Mesenchymal stem cell (in vitro differentiated cells and primary cell): ENCODE results near the gene RNF144A.

Experiments used
- DNase-seq: peaks from one replicate; pipeline ENCODE4 v3.0.0-alpha.2; 2013
- H2AFZ ChIP-seq: one replicate; pipeline ENCODE4 v1.6.1; 2013; ENCODE audit warnings: low read depth, mild to moderate bottlenecking, control low read depth, inconsistent platforms, low read length, moderate library complexity
- H2AK5ac ChIP-seq: 2 replicates; pipeline ENCODE4 v1.6.1; 2013; ENCODE audit warnings: low read length, moderate library complexity, mild to moderate bottlenecking, inconsistent platforms; ENCODE audit not compliant: severe bottlenecking
- H2BK120ac ChIP-seq: one replicate; pipeline ENCODE4 v1.6.1; 2013; ENCODE audit warnings: low read depth, mild to moderate bottlenecking, inconsistent platforms, low read length, moderate library complexity
- H2BK12ac ChIP-seq, 2 experiments: one replicate each; pipeline ENCODE4 v1.6.1; 2013; ENCODE audit warnings: inconsistent platforms in 2 of 2, low read length in 2 of 2, mild to moderate bottlenecking in 2 of 2, moderate library complexity in 2 of 2, control low read depth in 1 of 2
- H2BK15ac ChIP-seq: one replicate; pipeline ENCODE4 v1.6.1; 2013; ENCODE audit warnings: mild to moderate bottlenecking, low read depth, inconsistent platforms; ENCODE audit not compliant: poor library complexity, severe bottlenecking
- H2BK5ac ChIP-seq: 2 replicates; pipeline ENCODE4 v1.6.1; 2013; ENCODE audit warnings: low read depth, mild to moderate bottlenecking, low read length, control low read depth, inconsistent platforms; ENCODE audit not compliant: poor library complexity, severe bottlenecking
- H3K14ac ChIP-seq, 2 experiments: one replicate each; pipeline ENCODE4 v1.6.1; 2013; ENCODE audit warnings: inconsistent platforms in 2 of 2, low read length in 2 of 2, control low read depth in 1 of 2, mild to moderate bottlenecking in 1 of 2, moderate library complexity in 1 of 2
- H3K18ac ChIP-seq, 2 experiments: one replicate each; pipeline ENCODE4 v1.6.1; 2013; ENCODE audit warnings: inconsistent platforms in 2 of 2, low read length in 2 of 2, control low read depth in 1 of 2, low read depth in 1 of 2, mild to moderate bottlenecking in 1 of 2
- H3K23ac ChIP-seq, 2 experiments: one replicate each; pipeline ENCODE4 v1.6.1; 2013; ENCODE audit warnings: inconsistent platforms in 2 of 2, low read length in 2 of 2, mild to moderate bottlenecking in 2 of 2, moderate library complexity in 2 of 2, control low read depth in 1 of 2
- H3K27ac ChIP-seq: 2 replicates; pipeline ENCODE4 v1.5.1; 2013; ENCODE audit warnings: mild to moderate bottlenecking, moderate library complexity, low read length, control low read depth, inconsistent platforms; ENCODE audit not compliant: poor library complexity, severe bottlenecking
- H3K27me3 ChIP-seq, 2 experiments: 2 replicates each; pipeline versions ENCODE4 v1.6.1 to v1.7.0; 2013; ENCODE audit warnings: low read length in 2 of 2, mild to moderate bottlenecking in 2 of 2, moderate library complexity in 2 of 2, control low read depth in 1 of 2, inconsistent platforms in 1 of 2; ENCODE audit not compliant: control insufficient read depth in 1 of 2, insufficient read depth in 1 of 2
- H3K36me3 ChIP-seq, 2 experiments: 2 replicates each; pipeline versions ENCODE4 v1.6.1 to v1.7.0; 2013; ENCODE audit warnings: low read length in 2 of 2, control low read depth in 1 of 2, inconsistent platforms in 1 of 2, low read depth in 1 of 2, mild to moderate bottlenecking in 1 of 2; ENCODE audit not compliant: insufficient read depth in 2 of 2, control insufficient read depth in 1 of 2
- H3K4ac ChIP-seq, 2 experiments: one replicate each; pipeline ENCODE4 v1.6.1; 2013; ENCODE audit warnings: inconsistent platforms in 2 of 2, low read length in 2 of 2, mild to moderate bottlenecking in 2 of 2, moderate library complexity in 2 of 2, control low read depth in 1 of 2, low read depth in 1 of 2
- H3K4me1 ChIP-seq: 2 replicates; pipeline ENCODE4 v1.6.1; 2013; ENCODE audit warnings: low read depth, low read length, control low read depth; ENCODE audit not compliant: control insufficient read depth, insufficient read depth
- H3K4me2 ChIP-seq: 2 replicates; pipeline ENCODE4 v1.6.1; 2013; ENCODE audit warnings: low read length, mild to moderate bottlenecking, inconsistent platforms; ENCODE audit not compliant: poor library complexity, severe bottlenecking
- H3K4me3 ChIP-seq, 2 experiments: 2 replicates each; pipeline versions ENCODE4 v1.5.1 to v1.7.0; 2013; ENCODE audit warnings: low read length in 2 of 2, mild to moderate bottlenecking in 2 of 2, control low read depth in 1 of 2, low read depth in 1 of 2; ENCODE audit not compliant: insufficient read depth in 1 of 2
- H3K79me1 ChIP-seq: replicated peaks from 2 replicates; pipeline ENCODE4 v1.6.1; 2013; ENCODE audit warnings: mild to moderate bottlenecking, control low read depth, low read length, inconsistent platforms; ENCODE audit not compliant: poor library complexity, severe bottlenecking
- H3K9ac ChIP-seq: 2 replicates; pipeline ENCODE4 v1.7.0; 2013; ENCODE audit warnings: mild to moderate bottlenecking, low read length, moderate library complexity
- H3K9me3 ChIP-seq: 2 replicates; pipeline ENCODE4 v1.7.0; 2013; ENCODE audit warnings: mild to moderate bottlenecking, low read length; ENCODE audit not compliant: control insufficient read depth
- H4K8ac ChIP-seq: one replicate; pipeline ENCODE4 v1.6.1; 2013; ENCODE audit warnings: inconsistent platforms, mild to moderate bottlenecking, low read length, moderate library complexity
- H4K91ac ChIP-seq: one replicate; pipeline ENCODE4 v1.6.1; 2013; ENCODE audit warnings: mild to moderate bottlenecking, low read length, inconsistent platforms
- WGBS: methylation state at CpG from one replicate; pipeline ENCODE4 v1.1.7; 2013; ENCODE audit warnings: mixed read lengths; 5-methylcytosine and 5-hydroxymethylcytosine counted together

Gene RNF144A

DNA sequence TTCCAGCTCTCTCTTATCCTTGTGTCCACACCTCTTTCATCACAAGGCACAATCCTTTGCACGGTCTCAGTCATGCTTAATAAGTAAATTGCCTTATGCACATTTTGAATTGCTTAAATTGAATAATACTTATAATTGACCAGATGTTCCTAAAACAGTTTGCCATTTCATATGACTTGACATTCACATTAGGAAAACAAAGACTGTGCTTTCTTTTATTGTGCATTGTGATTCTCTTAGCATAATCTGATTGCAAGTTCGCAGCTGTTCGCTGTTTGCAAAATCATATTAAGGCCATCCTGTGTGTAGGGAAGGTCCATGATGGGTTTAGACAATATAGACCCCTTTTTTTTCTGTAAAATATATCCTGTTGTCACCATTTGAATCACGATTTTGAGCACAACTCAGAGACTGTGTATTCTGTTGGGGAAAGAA lies 75.6 kb downstream of the RNF144A start:
- no peak overlapping the region for H4K8ac ChIP-seq
- H3K4me2 ChIP-seq, result no peak overlapping the region
- H3K4ac ChIP-seq, result no peak overlapping the region
- DNase-seq, result no peak
- H3K27me3 ChIP-seq, result no peaks in the 10 kb centered on the region
- 84% methylated on average over 4 of the region's 4 CpGs for WGBS
- H2BK12ac ChIP-seq, result no peak overlapping the region
- H3K18ac ChIP-seq, result peak overlapping the region in 1 of 2 experiments; percentile 67
- no peaks in the 10 kb centered on the region for H3K79me1 ChIP-seq
- no peak overlapping the region for H2AK5ac ChIP-seq
- no peak overlapping the region for H2BK5ac ChIP-seq
- H3K36me3 ChIP-seq, result peaks cover 0 to 9% of the 10 kb centered on the region in 2 experiments
- no peak overlapping the region for H2BK120ac ChIP-seq
- H2AFZ ChIP-seq, result no peak overlapping the region
- no peak overlapping the region for H3K14ac ChIP-seq
- H3K4me1 ChIP-seq, result no peaks in the 10 kb centered on the region
- no peak overlapping the region for H3K9ac ChIP-seq
- no peak overlapping the region for H3K23ac ChIP-seq
- H4K91ac ChIP-seq, result peak overlapping the region; percentile 86
- no peak overlapping the region for H3K4me3 ChIP-seq
- peaks cover 4% of the 10 kb centered on the region for H3K9me3 ChIP-seq
- no peak overlapping the region for H2BK15ac ChIP-seq
- H3K27ac ChIP-seq, result no peak overlapping the region

DNA sequence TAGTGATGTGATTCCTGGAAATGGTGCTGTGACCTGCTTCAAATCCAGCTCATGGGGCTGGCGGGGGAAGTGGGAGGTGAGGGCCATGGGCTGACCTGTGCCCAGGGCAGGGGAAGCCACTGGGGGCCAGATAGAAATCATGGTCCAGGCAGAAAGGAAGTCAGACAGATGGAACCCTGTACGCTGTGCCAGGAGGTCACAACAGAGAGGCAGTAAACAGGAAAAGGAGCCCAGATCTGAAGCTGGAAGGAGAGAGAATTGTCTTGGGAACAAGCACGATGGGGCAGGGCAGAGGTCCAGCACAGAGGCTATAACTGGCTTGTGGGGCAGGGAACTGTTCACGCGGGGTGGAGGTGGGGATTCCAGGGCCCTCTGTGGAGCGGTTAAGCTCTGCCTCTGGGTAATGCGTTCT lies 76.0 kb downstream of the RNF144A start:
- H3K36me3 ChIP-seq, result peaks cover 0 to 9% of the 10 kb centered on the region in 2 experiments
- H3K23ac ChIP-seq, result peak overlapping the region in 1 of 2 experiments; percentile 34
- H2AK5ac ChIP-seq, result no peak overlapping the region
- DNase-seq, result no peak
- peak overlapping the region in 1 of 2 experiments; percentile 21 for H2BK12ac ChIP-seq
- H2BK5ac ChIP-seq, result no peak overlapping the region
- H2BK15ac ChIP-seq, result no peak overlapping the region
- H4K8ac ChIP-seq, result peak overlapping the region; percentile 80
- no peak overlapping the region for H3K14ac ChIP-seq
- no peaks in the 10 kb centered on the region for H3K27me3 ChIP-seq
- H3K9ac ChIP-seq, result peak overlapping the region; percentile 7
- H2BK120ac ChIP-seq, result no peak overlapping the region
- H3K27ac ChIP-seq, result no peak overlapping the region
- H2AFZ ChIP-seq, result no peak overlapping the region
- peak overlapping the region in 1 of 2 experiments; percentile 2 for H3K4me3 ChIP-seq
- no peaks in the 10 kb centered on the region for H3K4me1 ChIP-seq
- peak overlapping the region; percentile 21 to 40 for H3K4ac ChIP-seq
- peak overlapping the region; percentile 86 for H4K91ac ChIP-seq
- 46% methylated on average over 6 of the region's 7 CpGs for WGBS
- H3K79me1 ChIP-seq, result no peaks in the 10 kb centered on the region
- no peak overlapping the region for H3K4me2 ChIP-seq
- peaks cover 4% of the 10 kb centered on the region for H3K9me3 ChIP-seq
- peak overlapping the region; percentile 29 to 67 for H3K18ac ChIP-seq

DNA sequence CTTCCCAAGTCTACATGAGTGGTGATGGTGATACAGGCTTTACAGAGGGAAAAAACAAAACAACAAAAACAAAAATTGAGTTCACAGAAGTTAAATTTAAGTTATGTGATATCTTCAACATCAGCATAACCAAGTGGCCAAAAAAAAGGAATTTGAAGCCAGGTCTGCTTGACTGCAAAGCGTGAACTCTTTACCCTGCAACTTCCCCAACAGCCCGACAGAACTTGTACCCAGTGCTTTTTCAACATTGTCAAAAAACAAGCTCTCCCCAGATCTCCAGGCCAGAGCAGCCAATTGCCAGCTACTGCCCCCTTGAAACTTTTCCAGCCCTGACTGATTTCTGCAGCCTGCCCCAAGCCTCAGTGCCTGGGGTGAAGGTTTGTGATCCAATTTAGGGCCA lies 76.7 kb downstream of the RNF144A start:
- Histone ChIP-seq H2BK12ac (no peak overlapping the region), H4K8ac (no peak overlapping the region), H2AFZ (no peak overlapping the region), H3K36me3 (peaks cover 0 to 9% of the 10 kb centered on the region in 2 experiments), H3K9me3 (peaks cover 4% of the 10 kb centered on the region), H3K4me1 (no peaks in the 10 kb centered on the region), H3K9ac (no peak overlapping the region), H2AK5ac (no peak overlapping the region), H2BK15ac (no peak overlapping the region), H3K23ac (no peak overlapping the region), H3K27me3 (no peaks in the 10 kb centered on the region), H3K14ac (no peak overlapping the region), H3K79me1 (no peaks in the 10 kb centered on the region), H3K4me3 (no peak overlapping the region), H3K18ac (no peak overlapping the region), H4K91ac (no peak overlapping the region), H3K4me2 (no peak overlapping the region), H2BK5ac (no peak overlapping the region), H3K27ac (no peak overlapping the region), H2BK120ac (no peak overlapping the region), H3K4ac (no peak overlapping the region)
- 87% methylated on average over 2 of the region's 2 CpGs for WGBS
- no peak for DNase-seq

DNA sequence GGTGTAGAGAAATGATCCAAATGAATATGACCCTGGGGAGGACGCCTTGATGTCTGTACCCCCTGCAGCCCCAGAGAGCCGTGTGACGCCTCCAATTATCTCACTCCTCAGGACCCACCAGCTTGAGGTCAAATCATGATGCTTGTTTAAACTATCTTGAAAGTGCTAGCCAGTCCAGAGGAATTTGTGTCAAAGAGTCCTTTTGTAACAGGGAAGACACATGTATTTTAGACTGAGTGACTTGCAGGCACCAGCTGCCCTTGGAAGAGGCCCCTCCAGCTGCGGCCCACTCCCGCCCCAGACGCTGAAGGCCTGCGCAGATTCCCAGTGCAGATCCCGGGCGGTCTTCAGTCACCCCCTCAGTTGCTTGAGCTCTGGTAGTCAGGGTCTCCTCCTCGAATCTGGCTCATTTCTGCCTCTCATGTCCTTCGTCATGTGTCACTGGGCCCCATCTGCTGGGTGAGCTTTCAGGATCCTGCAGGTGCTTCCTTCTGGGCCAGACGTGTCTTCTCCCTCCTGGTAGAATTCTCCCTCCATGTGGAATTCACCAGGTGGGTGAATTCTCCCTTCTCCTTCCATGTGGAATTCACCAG lies 77.4 kb downstream of the RNF144A start:
- H3K18ac ChIP-seq, result peak overlapping the region in 1 of 2 experiments; percentile 30
- no peak overlapping the region for H2BK12ac ChIP-seq
- no peaks in the 10 kb centered on the region for H3K79me1 ChIP-seq
- DNase-seq, result no peak
- H3K4me3 ChIP-seq, result no peak overlapping the region
- peaks cover 4% of the 10 kb centered on the region for H3K9me3 ChIP-seq
- no peak overlapping the region for H2BK5ac ChIP-seq
- H3K27me3 ChIP-seq, result no peaks in the 10 kb centered on the region
- H4K8ac ChIP-seq, result no peak overlapping the region
- H2BK15ac ChIP-seq, result no peak overlapping the region
- H3K9ac ChIP-seq, result no peak overlapping the region
- no peak overlapping the region for H3K14ac ChIP-seq
- no peak overlapping the region for H3K4ac ChIP-seq
- H3K4me2 ChIP-seq, result no peak overlapping the region
- no peak overlapping the region for H2AK5ac ChIP-seq
- no peaks in the 10 kb centered on the region for H3K4me1 ChIP-seq
- no peak overlapping the region for H2BK120ac ChIP-seq
- peak overlapping the region; percentile 72 for H4K91ac ChIP-seq
- peaks cover 0 to 9% of the 10 kb centered on the region in 2 experiments for H3K36me3 ChIP-seq
- H3K27ac ChIP-seq, result no peak overlapping the region
- no peak overlapping the region for H2AFZ ChIP-seq
- WGBS, result 80% methylated on average over 12 of the region's 12 CpGs
- H3K23ac ChIP-seq, result no peak overlapping the region
